K562 (cell line): ENCODE measurements around the gene SPI1. TPM values are rescaled to one million over a fixed set of nuclear protein-coding genes. Genes with fewer than 3 reads are reported as not detected.

ENCODE experiments used
- AFF4 ChIP-seq: sonication (generic); formaldehyde crosslinking; IDR thresholded peaks from 2 replicates; pipeline ENCODE4 v1.8.0; 2023; ENCODE audit warnings: mild to moderate bottlenecking, missing genetic modification reagents
- CBFA2T3 ChIP-seq: fragments of 450-650 bp; IDR thresholded peaks from 2 replicates; pipeline ENCODE4 v1.6.1; 2017
- CEBPG ChIP-seq, 3 experiments: fragments of 200-800 bp in 1 of 3; sonication (Bioruptor generic) in 1 of 3; sonication (generic) in 1 of 3; formaldehyde crosslinking in 1 of 3; IDR thresholded peaks in 2 of 3; conservative IDR thresholded peaks in 1 of 3; 2 replicates each; pipeline versions ENCODE4 v1.6.1 to v1.8.0; 2016 to 2022; ENCODE audit warnings: missing compliant biosample characterization in 2 of 3, missing genetic modification characterization in 2 of 3, mild to moderate bottlenecking in 1 of 3, missing genetic modification reagents in 1 of 3
- EP300 ChIP-seq: IDR thresholded peaks from 2 replicates; pipeline ENCODE4 v1.6.1; 2012; ENCODE audit warnings: low read length, improper control_type of control experiment
- ESRRA ChIP-seq: fragments of 450-650 bp; IDR thresholded peaks from 2 replicates; pipeline ENCODE4 v1.6.1; 2014; ENCODE audit warnings: low read depth, mild to moderate bottlenecking, moderate library complexity, borderline replicate concordance
- HCFC1 ChIP-seq: IDR thresholded peaks from 2 replicates; pipeline ENCODE4 v1.6.1; 2012; ENCODE audit warnings: low read depth, low read length, improper control_type of control experiment
- HDAC3 ChIP-seq: fragments of 450-650 bp; IDR thresholded peaks from 2 replicates; pipeline ENCODE4 v1.6.1; 2018; ENCODE audit warnings: borderline replicate concordance, mild to moderate bottlenecking, moderate library complexity; ENCODE audit not compliant: partially characterized antibody
- HDGF ChIP-seq: fragments of 450-650 bp; IDR thresholded peaks from 2 replicates; pipeline ENCODE4 v1.6.1; 2016
- HLTF ChIP-seq: fragments of 450-650 bp; IDR thresholded peaks from 2 replicates; pipeline ENCODE4 v1.6.1; 2016
- IRF9 ChIP-seq: fragments of 450-650 bp; IDR thresholded peaks from 2 replicates; pipeline ENCODE4 v1.6.1; 2016; ENCODE audit warnings: missing biosample characterization, missing genetic modification characterization
- JUND ChIP-seq, 2 experiments: IDR thresholded peaks; 2 replicates in 1 of 2; 3 replicates in 1 of 2; pipeline ENCODE4 v1.6.1; 2011; ENCODE audit warnings: borderline replicate concordance in 2 of 2, low read depth in 2 of 2, low read length in 2 of 2, improper control_type of control experiment in 1 of 2, missing biosample characterization in 1 of 2, missing genetic modification characterization in 1 of 2, missing genetic modification reagents in 1 of 2
- KLF6 ChIP-seq: fragments of 250-450 bp; sonication (Bioruptor Pico); IDR thresholded peaks from 2 replicates; pipeline ENCODE4 v1.4.0; 2020; ENCODE audit warnings: mild to moderate bottlenecking, moderate library complexity, borderline replicate concordance
- MCM2 ChIP-seq: fragments of 450-650 bp; IDR thresholded peaks from 2 replicates; pipeline ENCODE4 v1.6.1; 2017; ENCODE audit warnings: low read depth, mild to moderate bottlenecking
- MTA1 ChIP-seq: fragments of 450-650 bp; IDR thresholded peaks from 2 replicates; pipeline ENCODE4 v1.6.1; 2017; ENCODE audit warnings: borderline replicate concordance
- MTA3 ChIP-seq: fragments of 450-650 bp; formaldehyde crosslinking; IDR thresholded peaks from 2 replicates; pipeline ENCODE4 v1.6.1; 2017; ENCODE audit warnings: mild to moderate bottlenecking, borderline replicate concordance
- RCOR1 ChIP-seq, 2 experiments: IDR thresholded peaks; 2 replicates each; pipeline ENCODE4 v1.6.1; 2012; ENCODE audit warnings: low read depth in 2 of 2, low read length in 2 of 2, borderline replicate concordance in 1 of 2, improper control_type of control experiment in 1 of 2
- TBP ChIP-seq: optimal IDR thresholded peaks from 2 replicates; pipeline ENCODE3; 2011; ENCODE audit warnings: low read depth, low read length, improper control_type of control experiment
- ZC3H8 ChIP-seq: fragments of 450-650 bp; IDR thresholded peaks from 2 replicates; pipeline ENCODE4 v1.6.1; 2017
- ZNF175 ChIP-seq: fragments of 200-800 bp; sonication (Bioruptor generic); IDR thresholded peaks from 2 replicates; pipeline ENCODE4 v1.6.1; 2016; ENCODE audit warnings: low read depth, mild to moderate bottlenecking, missing genetic modification characterization, missing compliant biosample characterization
- ZNF583 ChIP-seq: fragments of 250-450 bp; sonication (Bioruptor Pico); IDR thresholded peaks from 2 replicates; pipeline ENCODE4 v1.4.0; 2020
- polyA plus RNA-seq, 8 experiments: library from polyadenylated mRNA; depleted of rRNA in 4 of 8; stranded (reverse) in 5 of 8; unstranded in 3 of 8; fragments of >200 nt; fragmentation: Nextera tagmentation in 2 of 8; fragmentation: Illumina TruSeq in 1 of 8; extraction: Ambion mirVana in 2 of 8; extraction: Trizol in 1 of 8; gene quantifications; 2 replicates each; pipeline versions ENCODE4 v1.2.1 to v1.2.3, GENCODE V29; 2011 to 2014; ENCODE audit warnings: inconsistent platforms in 1 of 8, missing spikeins in 1 of 8
- total RNA-seq, 7 experiments: library from RNA; depleted of rRNA in 6 of 7; stranded (reverse); fragments of >200 nt in 6 of 7; fragmentation: Illumina TruSeq in 2 of 7; extraction: Trizol in 2 of 7; gene quantifications; 2 replicates each; pipeline versions ENCODE4 v1.2.1 to v1.2.3, GENCODE V29; 2011 to 2021; ENCODE audit warnings: low replicate concordance in 1 of 7
- TF ChIP-seq, protein P1 (sequence below): fragments of 250-450 bp; sonication (Bioruptor Pico); IDR thresholded peaks from 2 replicates; pipeline ENCODE4 v1.8.0; 2021; ENCODE audit warnings: moderate library complexity, mild to moderate bottlenecking, inconsistent platforms

Gene SPI1
- total and polyA plus RNA-seq, 9 of the 15 experiments (the other 6 are each of a cell fraction or from before 2014, with no cell fraction given): 0.10 to 33.7 (median 10.3) TPM

DNA sequence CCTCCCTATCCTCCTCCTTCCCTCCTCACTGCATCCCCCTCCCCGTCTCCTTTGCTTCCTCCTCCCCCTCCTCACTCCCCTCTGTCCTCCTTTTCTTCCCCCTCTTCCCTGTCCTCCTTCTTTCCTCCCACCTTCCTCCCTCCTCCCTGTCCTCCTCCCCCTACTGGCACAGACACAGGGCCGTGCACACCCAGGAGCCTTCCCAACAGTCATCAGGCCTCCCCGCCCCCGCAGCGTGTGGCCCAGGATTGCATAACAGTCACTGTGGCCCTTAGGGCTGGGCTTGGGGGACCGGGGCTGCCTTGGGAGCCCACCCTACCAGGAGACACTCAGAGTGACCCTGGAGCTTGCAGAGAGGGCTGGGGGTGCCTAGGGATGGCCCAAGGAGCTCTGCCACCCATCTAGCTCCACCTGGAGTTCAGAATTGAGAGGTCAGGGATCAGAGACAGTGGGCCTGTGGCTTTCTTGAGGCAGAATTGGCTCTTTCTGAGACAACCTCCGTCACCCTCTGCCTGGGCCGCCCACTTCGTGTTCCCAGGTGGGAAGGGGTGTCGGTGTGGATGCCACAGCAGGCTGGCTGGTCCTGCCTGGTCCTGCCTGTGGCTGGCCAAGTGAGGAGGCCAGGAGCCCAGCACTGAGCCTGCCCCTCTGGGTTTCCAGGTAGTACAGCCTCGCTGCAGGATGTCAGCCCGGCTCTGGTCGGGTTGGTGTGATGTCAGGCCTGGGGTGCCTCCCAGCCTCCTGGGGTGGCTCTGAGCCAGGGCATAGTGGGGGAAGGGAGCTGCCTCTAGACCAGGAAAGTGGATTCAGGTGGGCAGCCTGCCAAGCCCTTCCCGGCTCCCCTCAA lies 1.6 kb downstream of the SPI1 start (continued):
- TF ChIP-seq, protein P1, sequence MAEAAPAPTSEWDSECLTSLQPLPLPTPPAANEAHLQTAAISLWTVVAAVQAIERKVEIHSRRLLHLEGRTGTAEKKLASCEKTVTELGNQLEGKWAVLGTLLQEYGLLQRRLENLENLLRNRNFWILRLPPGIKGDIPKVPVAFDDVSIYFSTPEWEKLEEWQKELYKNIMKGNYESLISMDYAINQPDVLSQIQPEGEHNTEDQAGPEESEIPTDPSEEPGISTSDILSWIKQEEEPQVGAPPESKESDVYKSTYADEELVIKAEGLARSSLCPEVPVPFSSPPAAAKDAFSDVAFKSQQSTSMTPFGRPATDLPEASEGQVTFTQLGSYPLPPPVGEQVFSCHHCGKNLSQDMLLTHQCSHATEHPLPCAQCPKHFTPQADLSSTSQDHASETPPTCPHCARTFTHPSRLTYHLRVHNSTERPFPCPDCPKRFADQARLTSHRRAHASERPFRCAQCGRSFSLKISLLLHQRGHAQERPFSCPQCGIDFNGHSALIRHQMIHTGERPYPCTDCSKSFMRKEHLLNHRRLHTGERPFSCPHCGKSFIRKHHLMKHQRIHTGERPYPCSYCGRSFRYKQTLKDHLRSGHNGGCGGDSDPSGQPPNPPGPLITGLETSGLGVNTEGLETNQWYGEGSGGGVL: no peak
- TF ChIP-seq KLF6 (CRISPR knock-in tag): no peak
- 0 out of 2 replicates have a peak, but pooled peaks have one; percentile 31 for TF ChIP-seq ESRRA
- TF ChIP-seq HLTF: peak; percentile 79
- no peak for TF ChIP-seq AFF4
- TF ChIP-seq MTA1: peak; percentile 84
- TF ChIP-seq HCFC1: 0 out of 2 replicates have a peak, but pooled peaks have one; percentile 14
- TF ChIP-seq MTA3: peak; percentile 49; the same call in 1 of the 2 replicates
- TF ChIP-seq MCM2: peak; percentile 87
- peak; percentile 65 for TF ChIP-seq IRF9 (tag)
- TF ChIP-seq EP300: peak; percentile 31; the same call in 1 of the 2 replicates
- TF ChIP-seq CEBPG (CRISPR knock-in tag; IDR thresholded peaks at IDR 0.05): peak; percentile 94
- peak; percentile 84 to 87 for TF ChIP-seq CEBPG (tag; conservative IDR thresholded peaks at IDR 0.05 in 1 of 2, IDR thresholded peaks at IDR 0.05 in 1 of 2)
- TF ChIP-seq ZC3H8: no peak
- TF ChIP-seq HDGF: peak; percentile 71; the same call in 1 of the 2 replicates
- TF ChIP-seq TBP: no peak
- TF ChIP-seq HDAC3: no peak
- peak; percentile 46 for TF ChIP-seq CBFA2T3
- TF ChIP-seq ZNF175 (CRISPR knock-in tag): no peak
- TF ChIP-seq JUND (IDR thresholded peaks at IDR 0.05; ENCODE audit: borderline replicate concordance, low read depth, low read length): peak; percentile 47
- TF ChIP-seq JUND (tag; IDR thresholded peaks at IDR 0.05; ENCODE audit: borderline replicate concordance, low read depth, low read length): no peak; the same call in 2 of the 3 replicates
- no peak for TF ChIP-seq ZNF583 (CRISPR knock-in tag)
- peak in 1 of 2 experiments; percentile 21; a peak in 1 of 4 replicates for TF ChIP-seq RCOR1 (IDR thresholded peaks at IDR 0.05; ENCODE audit: borderline replicate concordance in 1 of 2, low read depth in 2 of 2, low read length in 2 of 2)
